ENCODE data around the gene FOXN4. TPM values are rescaled to one million over a fixed set of nuclear protein-coding genes. Genes with fewer than 3 reads are reported as not detected.

Gene FOXN4
- total and polyA plus RNA-seq, 2 of the 13 experiments (the other 11 are each of a cell fraction or from before 2014, with no cell fraction given), result 0.11 TPM; not detected in 1

DNA sequence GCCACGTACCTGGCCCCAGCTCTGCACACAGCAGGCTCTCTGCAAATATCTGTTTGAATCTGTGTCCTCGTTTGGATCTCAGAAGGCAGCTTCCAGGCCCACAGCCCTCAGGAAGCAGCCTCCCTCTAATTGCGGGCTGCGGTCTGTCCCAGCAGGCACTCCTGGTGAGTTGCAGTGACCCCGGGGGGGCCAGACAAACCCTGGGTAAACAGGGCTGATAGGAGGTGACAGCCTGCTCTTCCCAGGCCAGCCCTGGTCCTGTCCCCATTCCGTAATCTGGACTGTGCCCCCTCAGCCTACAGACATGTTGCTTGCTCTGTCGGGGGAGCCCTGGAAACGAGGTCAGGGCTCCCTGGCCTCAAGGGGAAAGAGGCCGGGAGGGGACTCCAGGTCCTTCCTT is 2.0 kb downstream of the FOXN4 start (continued):
- TF ChIP-seq ETV5 (CRISPR knock-in tag; IDR thresholded peaks at IDR 0.05; ENCODE audit: borderline replicate concordance) (peak; percentile 42; the same call in 1 of the 2 replicates), ATM (IDR thresholded peaks at IDR 0.05; ENCODE audit: borderline replicate concordance) (no peak), SKI (IDR thresholded peaks at IDR 0.05; ENCODE audit: partially characterized antibody) (peak; percentile 75), ZNF557 (CRISPR knock-in tag; IDR thresholded peaks at IDR 0.05) (no peak), ZNF33B (CRISPR knock-in tag; IDR thresholded peaks at IDR 0.05) (no peak), RARA (CRISPR knock-in tag; IDR thresholded peaks at IDR 0.05) (peak; percentile 72), DPF2 (CRISPR knock-in tag; IDR thresholded peaks at IDR 0.05; ENCODE audit: borderline replicate concordance, low read depth) (peak; percentile 34; the same call in 1 of the 2 replicates), SIN3B (IDR thresholded peaks at IDR 0.05; ENCODE audit: low read length) (no peak), ZNF567 (CRISPR knock-in tag; IDR thresholded peaks at IDR 0.05; ENCODE audit: borderline replicate concordance) (no peak), SAFB2 (CRISPR knock-in tag; IDR thresholded peaks at IDR 0.05; ENCODE audit: borderline replicate concordance, low read depth) (no peak), ZNF772 (CRISPR knock-in tag; IDR thresholded peaks at IDR 0.05) (peak; percentile 55; the same call in 1 of the 2 replicates), ZNF317 (CRISPR knock-in tag; IDR thresholded peaks at IDR 0.05) (0 out of 2 replicates have a peak, but pooled peaks have one; percentile 33), RBAK (CRISPR knock-in tag; IDR thresholded peaks at IDR 0.05) (peak; percentile 18; the same call in 1 of the 2 replicates), NR2F1 (CRISPR knock-in tag; IDR thresholded peaks at IDR 0.05) (peak in 1 of 2 experiments; percentile 37; a peak in 1 of 4 replicates), ZNF253 (CRISPR knock-in tag; IDR thresholded peaks at IDR 0.05; ENCODE audit: borderline replicate concordance) (no peak), CREM (IDR thresholded peaks at IDR 0.05) (0 out of 2 replicates have a peak, but pooled peaks have one; percentile 24), CREM (CRISPR knock-in tag; IDR thresholded peaks at IDR 0.05) (no peak)
- TF ChIP-seq, protein P1, sequence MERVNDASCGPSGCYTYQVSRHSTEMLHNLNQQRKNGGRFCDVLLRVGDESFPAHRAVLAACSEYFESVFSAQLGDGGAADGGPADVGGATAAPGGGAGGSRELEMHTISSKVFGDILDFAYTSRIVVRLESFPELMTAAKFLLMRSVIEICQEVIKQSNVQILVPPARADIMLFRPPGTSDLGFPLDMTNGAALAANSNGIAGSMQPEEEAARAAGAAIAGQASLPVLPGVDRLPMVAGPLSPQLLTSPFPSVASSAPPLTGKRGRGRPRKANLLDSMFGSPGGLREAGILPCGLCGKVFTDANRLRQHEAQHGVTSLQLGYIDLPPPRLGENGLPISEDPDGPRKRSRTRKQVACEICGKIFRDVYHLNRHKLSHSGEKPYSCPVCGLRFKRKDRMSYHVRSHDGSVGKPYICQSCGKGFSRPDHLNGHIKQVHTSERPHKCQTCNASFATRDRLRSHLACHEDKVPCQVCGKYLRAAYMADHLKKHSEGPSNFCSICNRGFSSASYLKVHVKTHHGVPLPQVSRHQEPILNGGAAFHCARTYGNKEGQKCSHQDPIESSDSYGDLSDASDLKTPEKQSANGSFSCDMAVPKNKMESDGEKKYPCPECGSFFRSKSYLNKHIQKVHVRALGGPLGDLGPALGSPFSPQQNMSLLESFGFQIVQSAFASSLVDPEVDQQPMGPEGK (CRISPR knock-in tag; IDR thresholded peaks at IDR 0.05), result peak; percentile 98
- TF ChIP-seq, protein P2, sequence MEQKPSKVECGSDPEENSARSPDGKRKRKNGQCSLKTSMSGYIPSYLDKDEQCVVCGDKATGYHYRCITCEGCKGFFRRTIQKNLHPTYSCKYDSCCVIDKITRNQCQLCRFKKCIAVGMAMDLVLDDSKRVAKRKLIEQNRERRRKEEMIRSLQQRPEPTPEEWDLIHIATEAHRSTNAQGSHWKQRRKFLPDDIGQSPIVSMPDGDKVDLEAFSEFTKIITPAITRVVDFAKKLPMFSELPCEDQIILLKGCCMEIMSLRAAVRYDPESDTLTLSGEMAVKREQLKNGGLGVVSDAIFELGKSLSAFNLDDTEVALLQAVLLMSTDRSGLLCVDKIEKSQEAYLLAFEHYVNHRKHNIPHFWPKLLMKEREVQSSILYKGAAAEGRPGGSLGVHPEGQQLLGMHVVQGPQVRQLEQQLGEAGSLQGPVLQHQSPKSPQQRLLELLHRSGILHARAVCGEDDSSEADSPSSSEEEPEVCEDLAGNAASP (CRISPR knock-in tag; IDR thresholded peaks at IDR 0.05; ENCODE audit: borderline replicate concordance), result 0 out of 2 replicates have a peak, but pooled peaks have one; percentile 56
- TF ChIP-seq, protein P3, sequence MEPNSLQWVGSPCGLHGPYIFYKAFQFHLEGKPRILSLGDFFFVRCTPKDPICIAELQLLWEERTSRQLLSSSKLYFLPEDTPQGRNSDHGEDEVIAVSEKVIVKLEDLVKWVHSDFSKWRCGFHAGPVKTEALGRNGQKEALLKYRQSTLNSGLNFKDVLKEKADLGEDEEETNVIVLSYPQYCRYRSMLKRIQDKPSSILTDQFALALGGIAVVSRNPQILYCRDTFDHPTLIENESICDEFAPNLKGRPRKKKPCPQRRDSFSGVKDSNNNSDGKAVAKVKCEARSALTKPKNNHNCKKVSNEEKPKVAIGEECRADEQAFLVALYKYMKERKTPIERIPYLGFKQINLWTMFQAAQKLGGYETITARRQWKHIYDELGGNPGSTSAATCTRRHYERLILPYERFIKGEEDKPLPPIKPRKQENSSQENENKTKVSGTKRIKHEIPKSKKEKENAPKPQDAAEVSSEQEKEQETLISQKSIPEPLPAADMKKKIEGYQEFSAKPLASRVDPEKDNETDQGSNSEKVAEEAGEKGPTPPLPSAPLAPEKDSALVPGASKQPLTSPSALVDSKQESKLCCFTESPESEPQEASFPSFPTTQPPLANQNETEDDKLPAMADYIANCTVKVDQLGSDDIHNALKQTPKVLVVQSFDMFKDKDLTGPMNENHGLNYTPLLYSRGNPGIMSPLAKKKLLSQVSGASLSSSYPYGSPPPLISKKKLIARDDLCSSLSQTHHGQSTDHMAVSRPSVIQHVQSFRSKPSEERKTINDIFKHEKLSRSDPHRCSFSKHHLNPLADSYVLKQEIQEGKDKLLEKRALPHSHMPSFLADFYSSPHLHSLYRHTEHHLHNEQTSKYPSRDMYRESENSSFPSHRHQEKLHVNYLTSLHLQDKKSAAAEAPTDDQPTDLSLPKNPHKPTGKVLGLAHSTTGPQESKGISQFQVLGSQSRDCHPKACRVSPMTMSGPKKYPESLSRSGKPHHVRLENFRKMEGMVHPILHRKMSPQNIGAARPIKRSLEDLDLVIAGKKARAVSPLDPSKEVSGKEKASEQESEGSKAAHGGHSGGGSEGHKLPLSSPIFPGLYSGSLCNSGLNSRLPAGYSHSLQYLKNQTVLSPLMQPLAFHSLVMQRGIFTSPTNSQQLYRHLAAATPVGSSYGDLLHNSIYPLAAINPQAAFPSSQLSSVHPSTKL (CRISPR knock-in tag; IDR thresholded peaks at IDR 0.05), result peak; percentile 68
- TF ChIP-seq, protein P4, sequence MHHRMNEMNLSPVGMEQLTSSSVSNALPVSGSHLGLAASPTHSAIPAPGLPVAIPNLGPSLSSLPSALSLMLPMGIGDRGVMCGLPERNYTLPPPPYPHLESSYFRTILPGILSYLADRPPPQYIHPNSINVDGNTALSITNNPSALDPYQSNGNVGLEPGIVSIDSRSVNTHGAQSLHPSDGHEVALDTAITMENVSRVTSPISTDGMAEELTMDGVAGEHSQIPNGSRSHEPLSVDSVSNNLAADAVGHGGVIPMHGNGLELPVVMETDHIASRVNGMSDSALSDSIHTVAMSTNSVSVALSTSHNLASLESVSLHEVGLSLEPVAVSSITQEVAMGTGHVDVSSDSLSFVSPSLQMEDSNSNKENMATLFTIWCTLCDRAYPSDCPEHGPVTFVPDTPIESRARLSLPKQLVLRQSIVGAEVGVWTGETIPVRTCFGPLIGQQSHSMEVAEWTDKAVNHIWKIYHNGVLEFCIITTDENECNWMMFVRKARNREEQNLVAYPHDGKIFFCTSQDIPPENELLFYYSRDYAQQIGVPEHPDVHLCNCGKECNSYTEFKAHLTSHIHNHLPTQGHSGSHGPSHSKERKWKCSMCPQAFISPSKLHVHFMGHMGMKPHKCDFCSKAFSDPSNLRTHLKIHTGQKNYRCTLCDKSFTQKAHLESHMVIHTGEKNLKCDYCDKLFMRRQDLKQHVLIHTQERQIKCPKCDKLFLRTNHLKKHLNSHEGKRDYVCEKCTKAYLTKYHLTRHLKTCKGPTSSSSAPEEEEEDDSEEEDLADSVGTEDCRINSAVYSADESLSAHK (CRISPR knock-in tag; IDR thresholded peaks at IDR 0.05; ENCODE audit: borderline replicate concordance), result no peak
